ENCODE data around the gene PI4KA.

GRCh38 chr22:20798218-20798617 lies 60.4 kb downstream of the PI4KA start:
- TF ChIP-seq CTCF (conservative IDR thresholded peaks at IDR 0.05 in 1 of 2, IDR thresholded peaks at IDR 0.05 in 1 of 2; ENCODE audit: extremely low read depth in 1 of 2, insufficient read depth in 1 of 2, low read depth in 1 of 2, low read length in 2 of 2) (no peak), EZH2 (IDR thresholded peaks at IDR 0.05; ENCODE audit: borderline replicate concordance, low read length) (no peak)

Measured in mammary epithelial cell (primary cell).